ENCODE results near the gene RALY.

Gene RALY

GRCh38 chr20:34052414-34052813 is 58.7 kb downstream of the RALY start:
- no peak for DNase-seq

- no peak for DNase-seq
These were observed 61.6 kb downstream of the RALY start for GRCh38 chr20:34055290-34055689.

GRCh38 chr20:34058831-34059230 is 65.1 kb downstream of the RALY start:
- peak; percentile 46 for DNase-seq

- DNase-seq, result no peak
These were observed 67.3 kb downstream of the RALY start for GRCh38 chr20:34060970-34061369.

DNA sequence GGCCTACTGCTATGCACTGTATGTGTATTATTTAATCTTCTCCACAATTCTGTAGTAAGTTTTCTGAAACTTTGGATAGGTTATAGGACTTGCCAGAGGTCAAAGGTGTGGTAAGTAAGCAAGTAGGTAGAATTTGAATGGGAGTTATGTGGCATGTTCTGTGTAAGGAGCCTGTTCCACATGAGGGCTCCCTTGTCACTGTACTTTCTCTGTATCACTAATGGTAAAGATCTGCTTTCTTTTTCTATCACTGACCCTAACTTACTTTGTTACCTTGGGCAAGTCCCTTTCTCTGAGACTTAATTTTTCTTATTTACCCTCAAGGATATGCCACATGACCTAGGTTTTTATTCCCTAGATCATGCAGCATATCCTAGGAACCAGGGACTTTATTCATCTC is 68.0 kb downstream of the RALY start:
- no peak for DNase-seq

DNA sequence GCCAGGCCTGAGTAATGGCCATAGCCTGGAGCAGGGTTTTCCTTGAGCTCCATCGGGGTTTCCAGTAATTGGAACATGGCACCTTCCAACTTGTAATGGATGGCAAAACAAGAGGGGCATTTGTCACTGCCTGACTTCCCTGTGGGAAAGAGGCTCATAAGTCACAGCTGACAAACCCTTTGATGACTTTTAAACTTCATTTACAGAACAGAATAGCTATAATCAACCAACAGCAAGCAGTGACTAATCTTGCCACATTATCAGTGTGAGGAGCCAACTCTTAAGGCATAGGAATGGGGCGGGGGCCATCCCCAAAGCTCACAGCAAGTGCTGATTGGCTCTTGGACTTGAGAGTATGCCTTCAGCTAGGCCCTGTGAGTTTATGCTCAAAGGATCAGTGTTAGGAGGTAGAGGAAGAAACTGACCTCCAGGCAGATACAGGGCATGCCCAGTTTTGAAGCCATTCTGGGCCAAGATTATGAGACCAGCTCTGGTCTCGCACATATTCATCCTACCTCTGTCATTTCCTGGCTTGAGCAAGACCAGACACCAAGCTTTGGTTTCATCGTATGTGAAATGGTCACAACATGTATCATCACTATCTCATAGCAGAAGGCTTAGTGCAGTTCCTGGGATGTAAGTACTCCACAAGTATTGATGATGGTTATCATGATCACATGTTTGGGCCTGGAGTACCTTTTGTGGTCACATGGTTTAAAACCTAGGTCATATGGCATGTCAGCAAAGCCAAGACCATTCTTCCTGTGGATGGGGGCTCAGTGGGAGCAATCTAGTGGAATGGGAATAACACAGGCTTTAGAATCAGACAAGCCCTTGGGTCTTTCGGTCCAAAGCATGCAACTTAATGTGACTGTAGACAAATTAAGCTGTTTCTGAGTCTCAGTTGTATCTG is 69.1 kb downstream of the RALY start:
- no peak for DNase-seq

- no peak for DNase-seq
These were observed 70.6 kb downstream of the RALY start for GRCh38 chr20:34064286-34064685.

DNA sequence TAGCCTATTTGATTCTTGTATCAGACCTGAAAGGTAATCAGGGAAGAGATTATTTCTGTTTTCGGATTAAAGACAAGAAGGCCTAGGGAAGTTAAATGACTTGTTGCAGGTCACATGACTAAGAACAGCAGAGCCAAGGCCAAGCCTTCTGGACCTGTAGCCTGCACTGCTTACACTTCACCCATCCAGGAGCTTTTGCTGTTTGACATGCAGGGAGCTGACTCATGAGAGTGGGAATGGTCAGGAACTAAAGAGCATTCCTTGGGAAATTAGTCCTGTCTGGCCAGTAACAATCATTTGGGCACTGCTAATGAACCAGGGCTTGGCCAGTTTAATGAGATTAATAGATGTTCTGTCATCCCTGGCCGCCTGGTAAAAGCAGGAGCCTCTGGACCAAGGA is 71.5 kb downstream of the RALY start:
- DNase-seq, result no peak

- DNase-seq, result no peak
These were observed 72.9 kb downstream of the RALY start for GRCh38 chr20:34066476-34067090.

GRCh38 chr20:34068001-34068400 is 74.3 kb downstream of the RALY start:
- no peak for DNase-seq

DNA sequence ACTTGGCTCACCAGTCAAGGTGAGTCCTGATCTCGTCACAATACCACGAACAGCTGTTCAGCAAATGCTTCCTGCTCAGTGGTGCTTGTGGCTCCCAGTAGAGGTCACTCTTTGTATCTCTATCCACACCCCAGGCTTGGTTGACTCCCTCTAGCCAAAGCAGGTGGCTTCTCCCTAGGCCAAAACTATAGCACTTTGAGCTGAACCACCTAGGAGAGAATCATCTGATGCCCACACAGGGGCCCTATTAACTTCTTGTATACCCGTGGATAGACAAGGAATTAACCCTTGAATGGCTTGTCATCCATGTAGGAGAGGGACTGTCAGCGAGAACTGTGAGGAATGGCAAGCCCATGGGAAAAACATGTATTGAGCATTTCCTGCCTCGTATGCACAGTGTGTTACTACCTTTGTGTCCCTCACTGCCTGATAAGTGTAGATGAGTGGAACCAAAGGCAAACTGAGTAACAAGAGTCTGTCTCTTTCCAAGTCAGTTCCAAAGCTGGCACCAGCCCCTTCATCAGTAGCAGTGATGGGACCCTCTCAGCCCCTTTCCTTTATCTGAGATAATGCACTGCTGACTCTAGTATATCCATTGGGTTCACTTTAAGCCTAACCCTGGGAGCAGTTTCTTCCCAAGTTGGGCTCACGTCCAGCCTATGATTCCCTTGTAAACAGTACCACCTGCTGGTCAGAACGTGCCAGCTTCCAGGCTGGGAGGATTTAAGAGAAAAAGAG is 75.8 kb downstream of the RALY start:
- peak; percentile 68 for DNase-seq

DNA sequence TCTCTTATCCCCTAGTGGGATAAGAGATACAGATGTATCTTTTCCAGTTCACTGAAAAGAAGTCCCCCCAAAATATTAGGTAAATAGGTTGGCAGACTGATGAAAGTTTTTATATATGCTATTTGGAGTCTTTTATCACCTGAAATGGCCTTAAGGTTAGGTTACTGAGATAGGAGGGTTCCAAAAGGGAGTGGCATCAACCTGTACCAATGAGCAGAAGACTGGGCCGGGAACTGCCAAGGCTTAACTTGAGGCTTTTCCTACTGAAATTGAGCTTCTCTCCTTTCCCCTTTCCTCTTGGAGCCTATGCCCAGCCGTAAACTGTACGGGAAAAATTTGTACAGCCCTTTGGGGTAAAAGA is 76.3 kb downstream of the RALY start:
- no peak for DNase-seq

DNA sequence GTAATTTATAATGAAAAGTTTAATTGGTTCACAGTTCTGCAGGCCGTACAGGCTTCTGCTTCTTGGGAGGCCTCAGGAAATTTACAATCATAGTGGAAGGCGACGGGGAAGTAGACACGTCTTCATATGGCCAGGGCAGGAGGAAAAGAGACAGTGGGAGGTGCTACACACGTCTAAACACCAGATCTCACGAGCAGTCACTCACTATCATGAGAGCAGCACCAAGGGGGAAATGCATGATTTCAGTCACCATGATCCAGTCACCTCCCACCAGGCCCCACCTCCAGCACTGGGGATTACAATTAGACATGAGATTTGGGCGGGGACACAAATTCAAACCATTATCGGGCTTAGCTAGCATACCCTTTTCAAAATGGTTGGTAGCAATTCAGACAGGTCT is 77.1 kb downstream of the RALY start:
- no peak for DNase-seq

- no peak for DNase-seq
These were observed 78.4 kb downstream of the RALY start for GRCh38 chr20:34072076-34072475.

GRCh38 chr20:34072778-34073177 is 79.1 kb downstream of the RALY start:
- no peak for DNase-seq

DNA sequence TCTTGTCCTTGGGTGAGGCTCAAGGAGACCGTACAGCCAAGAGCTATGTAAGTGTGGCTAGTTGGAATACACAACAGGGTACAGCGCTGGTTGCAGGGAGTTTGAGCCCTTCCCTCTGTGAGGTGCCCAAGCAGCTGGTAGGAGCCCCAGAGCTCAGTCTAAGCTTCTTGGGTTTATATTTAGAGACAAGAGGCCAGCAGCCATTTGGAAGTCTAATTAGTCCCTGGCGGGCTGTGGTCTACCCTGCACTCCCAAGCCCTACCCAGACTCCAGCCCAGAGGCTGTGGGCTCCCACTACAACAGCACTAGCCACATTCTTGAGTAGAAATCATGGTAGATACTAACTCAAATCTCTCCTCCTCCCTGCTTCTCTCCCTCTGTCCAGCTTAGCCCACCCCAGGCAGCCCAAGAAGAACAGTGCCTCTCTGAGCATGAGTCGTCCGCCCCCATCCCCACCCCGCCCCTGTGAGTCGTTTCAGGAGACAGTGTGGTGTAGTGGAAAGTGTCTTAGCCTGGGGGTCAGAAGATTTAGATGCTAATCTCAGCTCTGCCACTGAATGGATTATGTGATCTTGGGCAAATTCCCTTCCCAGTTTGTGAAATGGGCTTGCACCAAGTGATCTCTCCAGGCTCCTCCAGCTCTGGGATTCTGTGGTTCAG is 80.5 kb downstream of the RALY start:
- no peak for DNase-seq

DNA sequence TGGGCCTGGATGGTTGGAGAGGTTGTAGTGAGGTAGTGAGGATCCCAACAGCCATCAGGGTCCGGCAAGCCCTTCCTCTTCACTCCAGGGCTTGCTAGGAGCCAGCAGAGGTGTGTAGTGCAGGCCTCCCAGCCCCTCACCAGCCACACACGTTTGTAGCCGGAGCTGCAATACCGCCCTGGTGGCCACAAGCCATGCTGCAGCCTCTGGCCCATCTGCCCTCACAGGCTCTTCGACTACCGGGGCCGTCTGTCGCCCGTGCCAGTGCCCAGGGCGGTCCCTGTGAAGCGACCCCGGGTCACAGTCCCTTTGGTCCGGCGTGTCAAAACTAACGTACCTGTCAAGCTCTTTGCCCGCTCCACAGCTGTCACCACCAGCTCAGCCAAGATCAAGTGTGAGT is 81.9 kb downstream of the RALY start:
- no peak for DNase-seq

- no peak for DNase-seq
These were observed 83.2 kb downstream of the RALY start for GRCh38 chr20:34076952-34077351.

GRCh38 chr20:34078540-34078939 is 84.8 kb downstream of the RALY start:
- DNase-seq, result no peak

DNA sequence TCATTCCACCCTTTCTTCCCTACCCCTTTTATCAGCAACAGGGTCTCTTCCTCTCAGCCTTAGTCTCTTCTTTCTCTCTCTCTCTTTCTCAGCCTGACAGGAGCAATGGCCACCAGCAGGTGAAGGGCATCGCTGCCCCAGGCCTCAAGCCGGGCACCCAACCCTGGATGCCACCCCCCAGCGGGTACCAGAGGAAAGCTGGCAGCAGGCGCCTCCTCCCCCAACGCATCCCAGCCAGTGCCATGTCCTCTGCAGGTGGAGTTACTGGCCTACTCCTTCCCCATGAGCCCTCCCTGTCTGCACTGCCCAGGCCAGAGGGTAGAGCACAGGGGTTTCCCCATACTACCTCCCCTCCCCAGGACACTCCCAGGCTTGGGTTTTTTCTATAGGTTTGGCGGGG is 86.1 kb downstream of the RALY start:
- DNase-seq, result no peak

GRCh38 chr20:34082232-34082887 is 88.6 kb downstream of the RALY start:
- no peak for DNase-seq

GRCh38 chr20:34083137-34083536 is 89.4 kb downstream of the RALY start:
- no peak for DNase-seq

- no peak for DNase-seq
These were observed 90.1 kb downstream of the RALY start for GRCh38 chr20:34083781-34084180.
